ENCODE measurements around the gene FAAH. TPM values are rescaled to one million over a fixed set of nuclear protein-coding genes. Genes with fewer than 3 reads are reported as not detected.

FAAH gene
- total and polyA plus RNA-seq, 4 donors = 13.9 to 34.8 (median 27.8) TPM

- H3K27ac ChIP-seq (ENCODE audit: low read depth in 1 of 2, low read length in 1 of 2) = no peak overlapping the region
- DNase-seq (no peak), ATAC-seq (ENCODE audit: insufficient read depth, low FRiP score) (no peak)
- H3K9me3 ChIP-seq (ENCODE audit: control insufficient read depth in 4 of 4, insufficient read depth in 3 of 4, low read length in 3 of 4) = no peaks in the 10 kb centered on the region
- TF ChIP-seq CTCF (IDR thresholded peaks at IDR 0.05; ENCODE audit: control extremely low read depth, extremely low read depth) = no peak
- 71 to 77% methylated on average over 10 of the region's 10 CpGs for WGBS, 2 donors
- H3K36me3 ChIP-seq (ENCODE audit: control insufficient read depth in 4 of 4, insufficient read depth in 4 of 4, low read length in 4 of 4) = no peaks in the 10 kb centered on the region
- H3K27me3 ChIP-seq (ENCODE audit: control insufficient read depth in 3 of 3, insufficient read depth in 3 of 3, low read length in 2 of 3) = peaks cover 0 to 11% (median 0%) of the 10 kb centered on the region in 3 donors
- no peaks in the 10 kb centered on the region for H3K4me1 ChIP-seq (ENCODE audit: control insufficient read depth in 5 of 5, insufficient read depth in 5 of 5, low read length in 5 of 5)
- no peak overlapping the region for H3K9ac ChIP-seq (ENCODE audit: insufficient read depth in 1 of 2, low read length in 2 of 2)
- H3K4me3 ChIP-seq = no peak overlapping the region
Observed at GRCh38 chr1:46432781-46433327, 38.7 kb downstream of the FAAH start.

- Histone ChIP-seq H3K27me3 (ENCODE audit: control insufficient read depth in 3 of 3, insufficient read depth in 3 of 3, low read length in 2 of 3) (peaks cover 0 to 9% (median 0%) of the 10 kb centered on the region in 3 donors), H3K9ac (ENCODE audit: insufficient read depth in 1 of 2, low read length in 2 of 2) (no peak overlapping the region), H3K36me3 (ENCODE audit: control insufficient read depth in 4 of 4, insufficient read depth in 4 of 4, low read length in 4 of 4) (no peaks in the 10 kb centered on the region), H3K9me3 (ENCODE audit: control insufficient read depth in 4 of 4, insufficient read depth in 3 of 4, low read length in 3 of 4) (no peaks in the 10 kb centered on the region), H3K27ac (ENCODE audit: low read depth in 1 of 2, low read length in 1 of 2) (no peak overlapping the region), H3K4me1 (ENCODE audit: control insufficient read depth in 5 of 5, insufficient read depth in 5 of 5, low read length in 5 of 5) (no peaks in the 10 kb centered on the region), H3K4me3 (no peak overlapping the region)
- ATAC-seq (ENCODE audit: insufficient read depth, low FRiP score) (no peak), DNase-seq (no peak)
- WGBS, 2 donors = 92 to 96% methylated on average over 3 of the region's 3 CpGs
- TF ChIP-seq CTCF (IDR thresholded peaks at IDR 0.05; ENCODE audit: control extremely low read depth, extremely low read depth) = no peak
Observed at GRCh38 chr1:46434358-46434757, 40.2 kb downstream of the FAAH start.

DNA sequence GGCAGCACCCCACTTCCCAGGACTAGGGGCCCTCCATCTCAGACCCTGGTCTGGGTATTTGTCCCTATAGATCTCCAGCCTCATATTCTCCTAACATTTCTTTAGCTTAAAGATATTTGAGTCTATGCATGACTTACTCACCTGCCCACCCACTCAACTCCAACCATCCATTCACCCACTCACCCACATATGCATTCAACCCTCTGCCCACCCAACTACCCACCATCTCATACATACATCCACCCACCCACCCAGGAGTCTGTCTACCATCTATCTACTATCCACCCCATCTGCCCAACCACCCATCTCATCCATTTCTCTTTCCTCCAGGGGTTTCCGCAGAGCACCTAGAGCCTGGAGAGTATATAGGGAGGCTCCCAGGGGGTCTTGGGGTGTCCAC lies 42.7 kb downstream of the FAAH start:
- H3K27ac ChIP-seq (ENCODE audit: low read depth in 1 of 2, low read length in 1 of 2) = no peak overlapping the region
- H3K9me3 ChIP-seq (ENCODE audit: control insufficient read depth in 4 of 4, insufficient read depth in 3 of 4, low read length in 3 of 4) = no peaks in the 10 kb centered on the region
- DNase-seq (no peak), ATAC-seq (ENCODE audit: insufficient read depth, low FRiP score) (no peak)
- H3K9ac ChIP-seq (ENCODE audit: insufficient read depth in 1 of 2, low read length in 2 of 2) = no peak overlapping the region
- H3K36me3 ChIP-seq (ENCODE audit: control insufficient read depth in 4 of 4, insufficient read depth in 4 of 4, low read length in 4 of 4) = no peaks in the 10 kb centered on the region
- 95 to 97% methylated on average over 1 of the region's 1 CpG for WGBS, 2 donors
- no peaks in the 10 kb centered on the region for H3K4me1 ChIP-seq (ENCODE audit: control insufficient read depth in 5 of 5, insufficient read depth in 5 of 5, low read length in 5 of 5)
- no peak for TF ChIP-seq CTCF (IDR thresholded peaks at IDR 0.05; ENCODE audit: control extremely low read depth, extremely low read depth)
- H3K27me3 ChIP-seq (ENCODE audit: control insufficient read depth in 3 of 3, insufficient read depth in 3 of 3, low read length in 2 of 3) = peaks cover 0 to 9% (median 0%) of the 10 kb centered on the region in 3 donors
- H3K4me3 ChIP-seq = no peak overlapping the region

- no peak for TF ChIP-seq CTCF (IDR thresholded peaks at IDR 0.05; ENCODE audit: control extremely low read depth, extremely low read depth)
- no peak overlapping the region for H3K9ac ChIP-seq (ENCODE audit: insufficient read depth in 1 of 2, low read length in 2 of 2)
- H3K27ac ChIP-seq (ENCODE audit: low read depth in 1 of 2, low read length in 1 of 2) = no peak overlapping the region
- ATAC-seq (ENCODE audit: insufficient read depth, low FRiP score) = no peak
- WGBS, 2 donors = 59 to 61% methylated on average over 4 of the region's 4 CpGs
- H3K9me3 ChIP-seq (ENCODE audit: control insufficient read depth in 4 of 4, insufficient read depth in 3 of 4, low read length in 3 of 4) = no peaks in the 10 kb centered on the region
- no peak for DNase-seq
- peaks cover 0 to 9% (median 0%) of the 10 kb centered on the region in 3 donors for H3K27me3 ChIP-seq (ENCODE audit: control insufficient read depth in 3 of 3, insufficient read depth in 3 of 3, low read length in 2 of 3)
- no peak overlapping the region for H3K4me3 ChIP-seq
- H3K4me1 ChIP-seq (ENCODE audit: control insufficient read depth in 5 of 5, insufficient read depth in 5 of 5, low read length in 5 of 5) = no peaks in the 10 kb centered on the region
- H3K36me3 ChIP-seq (ENCODE audit: control insufficient read depth in 4 of 4, insufficient read depth in 4 of 4, low read length in 4 of 4) = no peaks in the 10 kb centered on the region
Observed at GRCh38 chr1:46437723-46438122, 43.6 kb downstream of the FAAH start.

Measured in lung (tissue), 12 donors.